ENCODE measurements around the gene GLI2.

GLI2 gene

GRCh38 chr2:120735746-120736170 lies at the start of gene GLI2:
TSS of gene GLI2 (plus strand) at chr2:120735868. CDS start at chr2:120797321, 61,453 bp downstream.
- in situ Hi-C loops (cut with MboI; ENCODE audit: low sequenced_read_pairs), result no loop called here

- in situ Hi-C loops (cut with MboI; ENCODE audit: low sequenced_read_pairs), result no loop called here
Measured at GRCh38 chr2:120685974-120686297, 49.7 kb upstream of the GLI2 start.

- in situ Hi-C loops (cut with MboI; ENCODE audit: low sequenced_read_pairs), result no loop called here
Measured at GRCh38 chr2:120686511-120687168, 49.0 kb upstream of the GLI2 start.

GRCh38 chr2:120687210-120687609 lies 48.5 kb upstream of the GLI2 start:
- in situ Hi-C loops (cut with MboI; ENCODE audit: low sequenced_read_pairs), result no loop called here

GRCh38 chr2:120690521-120690920 lies 45.1 kb upstream of the GLI2 start:
- in situ Hi-C loops (cut with MboI; ENCODE audit: low sequenced_read_pairs), result no loop called here

- in situ Hi-C loops (cut with MboI; ENCODE audit: low sequenced_read_pairs), result no loop called here
Measured at GRCh38 chr2:120691410-120691809, 44.3 kb upstream of the GLI2 start.

- in situ Hi-C loops (cut with MboI; ENCODE audit: low sequenced_read_pairs), result no loop called here
Measured at GRCh38 chr2:120692691-120693090, 43.0 kb upstream of the GLI2 start.

- in situ Hi-C loops (cut with MboI; ENCODE audit: low sequenced_read_pairs), result no loop called here
Measured at GRCh38 chr2:120693121-120693520, 42.5 kb upstream of the GLI2 start.

GRCh38 chr2:120694034-120694433 lies 41.6 kb upstream of the GLI2 start:
- in situ Hi-C loops (cut with MboI; ENCODE audit: low sequenced_read_pairs), result no loop called here

- in situ Hi-C loops (cut with MboI; ENCODE audit: low sequenced_read_pairs), result no loop called here
Measured at GRCh38 chr2:120697471-120697870, 38.2 kb upstream of the GLI2 start.

GRCh38 chr2:120699292-120699691 lies 36.4 kb upstream of the GLI2 start:
- in situ Hi-C loops (cut with MboI; ENCODE audit: low sequenced_read_pairs), result no loop called here

- in situ Hi-C loops (cut with MboI; ENCODE audit: low sequenced_read_pairs), result no loop called here
Measured at GRCh38 chr2:120700659-120701058, 35.0 kb upstream of the GLI2 start.

GRCh38 chr2:120701096-120701495 lies 34.6 kb upstream of the GLI2 start:
- in situ Hi-C loops (cut with MboI; ENCODE audit: low sequenced_read_pairs), result no loop called here

GRCh38 chr2:120701499-120701898 lies 34.2 kb upstream of the GLI2 start:
- in situ Hi-C loops (cut with MboI; ENCODE audit: low sequenced_read_pairs), result no loop called here

GRCh38 chr2:120702061-120702460 lies 33.6 kb upstream of the GLI2 start:
- in situ Hi-C loops (cut with MboI; ENCODE audit: low sequenced_read_pairs), result no loop called here

GRCh38 chr2:120702801-120703200 lies 32.9 kb upstream of the GLI2 start:
- in situ Hi-C loops (cut with MboI; ENCODE audit: low sequenced_read_pairs), result no loop called here

GRCh38 chr2:120703330-120703994 lies 32.2 kb upstream of the GLI2 start:
- in situ Hi-C loops (cut with MboI; ENCODE audit: low sequenced_read_pairs), result no loop called here

GRCh38 chr2:120704696-120705095 lies 31.0 kb upstream of the GLI2 start:
- in situ Hi-C loops (cut with MboI; ENCODE audit: low sequenced_read_pairs), result no loop called here

GRCh38 chr2:120707816-120708215 lies 27.9 kb upstream of the GLI2 start:
- in situ Hi-C loops (cut with MboI; ENCODE audit: low sequenced_read_pairs), result no loop called here

- in situ Hi-C loops (cut with MboI; ENCODE audit: low sequenced_read_pairs), result no loop called here
Measured at GRCh38 chr2:120708944-120709607, 26.6 kb upstream of the GLI2 start.

- in situ Hi-C loops (cut with MboI; ENCODE audit: low sequenced_read_pairs), result no loop called here
Measured at GRCh38 chr2:120709608-120710041, 26.0 kb upstream of the GLI2 start.

GRCh38 chr2:120710256-120710655 lies 25.4 kb upstream of the GLI2 start:
- in situ Hi-C loops (cut with MboI; ENCODE audit: low sequenced_read_pairs), result no loop called here

Measured in hTERT RPE-1 (cell line).